Trophoblast cell (in vitro differentiated cells and primary cell): ENCODE measurements around the gene RIN2.
A peak's percentile ranks its signal among the peaks of the same experiment; 100 is the strongest.

Experiments
- DNase-seq, 2 donors: peaks; one replicate each; pipeline ENCODE4 v3.0.0-alpha.2; 2016
- H2AFZ ChIP-seq: 2 replicates; pipeline ENCODE4 v1.6.1; 2013; ENCODE audit warnings: low read length, moderate library complexity, mild to moderate bottlenecking; ENCODE audit not compliant: insufficient read depth, poor library complexity
- H2AK5ac ChIP-seq: 2 replicates; pipeline ENCODE4 v1.6.1; 2013; ENCODE audit warnings: mild to moderate bottlenecking, low read length
- H2BK120ac ChIP-seq: 2 replicates; pipeline ENCODE4 v1.6.1; 2013; ENCODE audit warnings: low read length, mild to moderate bottlenecking, moderate library complexity; ENCODE audit not compliant: insufficient read depth, poor library complexity
- H2BK12ac ChIP-seq: 2 replicates; pipeline ENCODE4 v1.6.1; 2013; ENCODE audit warnings: mild to moderate bottlenecking, low read length, moderate library complexity
- H2BK5ac ChIP-seq: 2 replicates; pipeline ENCODE4 v1.6.1; 2013; ENCODE audit warnings: low read length, low read depth, moderate library complexity, mild to moderate bottlenecking; ENCODE audit not compliant: poor library complexity
- H3K14ac ChIP-seq: 2 replicates; pipeline ENCODE4 v1.6.1; 2013; ENCODE audit warnings: mild to moderate bottlenecking, low read length
- H3K18ac ChIP-seq: 2 replicates; pipeline ENCODE4 v1.6.1; 2013; ENCODE audit warnings: mild to moderate bottlenecking, low read length
- H3K23ac ChIP-seq: 2 replicates; pipeline ENCODE4 v1.6.1; 2013; ENCODE audit warnings: low read length
- H3K27ac ChIP-seq: 2 replicates; pipeline ENCODE4 v1.5.1; 2013; ENCODE audit warnings: low read depth, mild to moderate bottlenecking, inconsistent platforms, low read length, moderate library complexity
- H3K27me3 ChIP-seq: 2 replicates; pipeline ENCODE4 v1.6.1; 2013; ENCODE audit warnings: inconsistent platforms, mild to moderate bottlenecking, low read length, moderate library complexity; ENCODE audit not compliant: insufficient read depth
- H3K36me3 ChIP-seq, 2 experiments: 1 replicate in 1 of 2; 2 replicates in 1 of 2; pipeline ENCODE4 v1.6.1; 2013; ENCODE audit warnings: low read length in 2 of 2, mild to moderate bottlenecking in 2 of 2, moderate library complexity in 1 of 2; ENCODE audit not compliant: insufficient read depth in 2 of 2, control insufficient read depth in 1 of 2
- H3K4ac ChIP-seq: 2 replicates; pipeline ENCODE4 v1.6.1; 2013; ENCODE audit warnings: low read depth, mild to moderate bottlenecking, low read length, moderate library complexity
- H3K4me1 ChIP-seq, 2 experiments: 1 replicate in 1 of 2; 2 replicates in 1 of 2; pipeline ENCODE4 v1.6.1; 2013; ENCODE audit warnings: low read length in 2 of 2, mild to moderate bottlenecking in 2 of 2, moderate library complexity in 1 of 2; ENCODE audit not compliant: insufficient read depth in 2 of 2, control insufficient read depth in 1 of 2
- H3K4me2 ChIP-seq: 2 replicates; pipeline ENCODE4 v1.6.1; 2013; ENCODE audit warnings: inconsistent platforms, mild to moderate bottlenecking, low read length, moderate library complexity
- H3K4me3 ChIP-seq: 2 replicates; pipeline ENCODE4 v1.5.1; 2013; ENCODE audit warnings: mild to moderate bottlenecking, low read depth, low read length, inconsistent platforms
- H3K79me1 ChIP-seq: one replicate; pipeline ENCODE4 v1.6.1; 2013; ENCODE audit warnings: low read length
- H3K79me2 ChIP-seq: 2 replicates; pipeline ENCODE4 v1.6.1; 2013; ENCODE audit warnings: low read length, mild to moderate bottlenecking; ENCODE audit not compliant: control insufficient read depth, insufficient read depth, poor library complexity
- H3K9ac ChIP-seq: 2 replicates; pipeline ENCODE4 v1.6.1; 2013; ENCODE audit warnings: mild to moderate bottlenecking, low read length
- H3K9me3 ChIP-seq: 2 replicates; pipeline ENCODE4 v1.6.1; 2013; ENCODE audit warnings: low read depth, mild to moderate bottlenecking, control low read depth, inconsistent platforms, low read length; ENCODE audit not compliant: insufficient read depth
- H4K12ac ChIP-seq: 2 replicates; pipeline ENCODE4 v1.6.1; 2013; ENCODE audit warnings: low read depth, mild to moderate bottlenecking, low read length, moderate library complexity
- H4K8ac ChIP-seq: 2 replicates; pipeline ENCODE4 v1.6.1; 2013; ENCODE audit warnings: low read depth, mild to moderate bottlenecking, low read length, moderate library complexity
- H4K91ac ChIP-seq: one replicate; pipeline ENCODE4 v1.6.1; 2013; ENCODE audit warnings: low read depth, mild to moderate bottlenecking, low read length, moderate library complexity
- WGBS: extraction: QIAGEN DNeasy Blood & Tissue Kit; methylation state at CpG from one replicate; pipeline ENCODE4 v1.1.7; 2013; ENCODE audit warnings: missing lambda C conversion rate; ENCODE audit not compliant: insufficient read length, insufficient coverage; ENCODE audit errors: extremely low coverage; 5-methylcytosine and 5-hydroxymethylcytosine counted together

Gene RIN2

DNA sequence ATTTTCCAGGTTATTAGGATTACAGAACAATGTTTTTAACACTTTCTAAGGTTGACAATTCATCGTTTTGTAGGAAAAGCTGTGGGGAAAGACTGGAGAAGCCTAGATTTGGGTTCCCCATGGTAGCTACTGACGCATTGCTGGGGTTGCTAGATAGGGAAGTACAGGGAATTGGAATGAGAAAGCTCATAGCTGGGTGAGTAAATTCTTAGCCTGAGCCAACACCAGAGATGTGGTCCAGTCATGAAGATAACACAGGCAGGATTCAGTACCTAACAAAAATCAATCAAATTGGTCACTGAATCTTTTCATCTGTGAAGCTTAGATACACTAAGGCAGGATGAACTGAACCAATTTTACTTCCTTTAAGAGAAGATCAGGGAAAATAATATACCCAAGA lies 35.7 kb downstream of the RIN2 start:
- Histone ChIP-seq H2BK5ac (no peak overlapping the region), H3K79me1 (peaks cover 3% of the 10 kb centered on the region), H3K27me3 (no peaks in the 10 kb centered on the region), H2AK5ac (no peak overlapping the region), H3K9ac (no peak overlapping the region), H3K36me3 (peaks cover 0 to 4% of the 10 kb centered on the region in 2 experiments), H3K4me3 (no peak overlapping the region), H4K8ac (no peak overlapping the region), H3K14ac (no peak overlapping the region), H2AFZ (no peak overlapping the region), H4K12ac (no peak overlapping the region), H4K91ac (no peak overlapping the region), H3K9me3 (no peaks in the 10 kb centered on the region), H2BK12ac (no peak overlapping the region), H3K27ac (no peak overlapping the region), H3K4me2 (no peak overlapping the region), H2BK120ac (no peak overlapping the region), H3K23ac (no peak overlapping the region), H3K18ac (no peak overlapping the region), H3K4ac (no peak overlapping the region), H3K79me2 (no peaks in the 10 kb centered on the region), H3K4me1 (peaks cover 0 to 3% of the 10 kb centered on the region in 2 experiments)
- DNase-seq: no peak
- WGBS: no CpG with 5 or more reads among the region's 2 CpGs

DNA sequence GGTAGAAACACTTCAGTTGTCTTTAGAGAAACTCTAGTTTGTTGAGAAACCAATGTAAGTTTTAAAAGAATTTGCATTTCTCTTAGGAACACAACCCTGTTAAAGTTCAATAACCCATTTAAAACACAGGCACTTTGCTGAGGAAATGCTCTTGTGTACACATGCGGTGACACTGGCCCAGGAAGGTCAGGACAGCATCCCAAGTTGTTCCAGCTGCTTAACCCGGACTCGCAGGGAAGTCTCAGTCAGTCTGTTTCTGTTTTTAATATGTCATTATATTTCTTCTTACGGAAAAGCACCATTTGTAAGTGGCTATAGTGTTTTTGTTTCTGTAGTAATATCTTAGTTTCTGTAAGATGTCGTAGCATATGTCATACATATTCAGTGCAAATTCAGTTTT lies 36.9 kb downstream of the RIN2 start:
- no peak overlapping the region for H2BK5ac ChIP-seq
- no peak overlapping the region for H2BK12ac ChIP-seq
- H4K12ac ChIP-seq: no peak overlapping the region
- H3K9me3 ChIP-seq: no peaks in the 10 kb centered on the region
- H4K91ac ChIP-seq: no peak overlapping the region
- H3K4me2 ChIP-seq: no peak overlapping the region
- H3K4ac ChIP-seq: no peak overlapping the region
- no peak overlapping the region for H4K8ac ChIP-seq
- no peak overlapping the region for H3K14ac ChIP-seq
- no peak overlapping the region for H2BK120ac ChIP-seq
- no peak overlapping the region for H3K27ac ChIP-seq
- H3K4me3 ChIP-seq: no peak overlapping the region
- no peaks in the 10 kb centered on the region for H3K79me2 ChIP-seq
- H3K4me1 ChIP-seq: peaks cover 0 to 3% of the 10 kb centered on the region in 2 experiments
- H3K79me1 ChIP-seq: peaks cover 2% of the 10 kb centered on the region
- H3K36me3 ChIP-seq: peaks cover 0 to 8% of the 10 kb centered on the region in 2 experiments
- no peaks in the 10 kb centered on the region for H3K27me3 ChIP-seq
- H3K23ac ChIP-seq: no peak overlapping the region
- no CpG with 5 or more reads among the region's 5 CpGs for WGBS
- no peak overlapping the region for H3K9ac ChIP-seq
- H2AK5ac ChIP-seq: peak overlapping the region; percentile 63
- no peak overlapping the region for H3K18ac ChIP-seq
- DNase-seq: no peak
- H2AFZ ChIP-seq: no peak overlapping the region

DNA sequence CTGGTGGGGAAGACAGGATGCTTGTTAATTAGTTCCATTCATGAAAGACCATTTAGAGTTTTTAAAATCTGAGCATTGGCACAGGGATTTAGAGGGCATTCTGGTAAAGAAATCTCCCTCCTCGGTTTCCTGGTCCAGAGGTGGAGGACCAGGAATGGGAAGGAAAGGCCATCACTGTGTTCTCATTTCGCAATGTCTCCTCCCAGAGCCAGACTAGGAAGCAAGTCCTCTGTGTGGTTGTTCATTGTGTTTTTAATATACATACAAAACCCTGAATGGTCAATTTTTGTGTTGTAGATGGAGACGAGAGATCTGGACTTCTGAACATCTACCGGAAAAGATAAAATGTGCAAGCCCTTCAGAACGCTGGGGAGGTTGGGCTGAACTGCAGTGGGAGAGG lies 41.3 kb downstream of the RIN2 start:
- Histone ChIP-seq H2AK5ac (no peak overlapping the region), H3K9ac (no peak overlapping the region), H3K79me2 (no peaks in the 10 kb centered on the region), H3K4me1 (peaks cover 0 to 2% of the 10 kb centered on the region in 2 experiments), H3K36me3 (peaks cover 4 to 14% of the 10 kb centered on the region in 2 experiments), H3K27ac (no peak overlapping the region), H2AFZ (no peak overlapping the region), H3K23ac (no peak overlapping the region), H3K18ac (no peak overlapping the region), H3K79me1 (peaks cover 3% of the 10 kb centered on the region), H3K4me2 (no peak overlapping the region), H4K91ac (no peak overlapping the region), H2BK120ac (no peak overlapping the region), H4K8ac (no peak overlapping the region), H4K12ac (no peak overlapping the region), H2BK5ac (no peak overlapping the region), H3K27me3 (no peaks in the 10 kb centered on the region), H2BK12ac (no peak overlapping the region), H3K4me3 (no peak overlapping the region), H3K9me3 (no peaks in the 10 kb centered on the region), H3K14ac (no peak overlapping the region), H3K4ac (no peak overlapping the region)
- WGBS: no CpG with 5 or more reads among the region's 5 CpGs
- no peak for DNase-seq

DNA sequence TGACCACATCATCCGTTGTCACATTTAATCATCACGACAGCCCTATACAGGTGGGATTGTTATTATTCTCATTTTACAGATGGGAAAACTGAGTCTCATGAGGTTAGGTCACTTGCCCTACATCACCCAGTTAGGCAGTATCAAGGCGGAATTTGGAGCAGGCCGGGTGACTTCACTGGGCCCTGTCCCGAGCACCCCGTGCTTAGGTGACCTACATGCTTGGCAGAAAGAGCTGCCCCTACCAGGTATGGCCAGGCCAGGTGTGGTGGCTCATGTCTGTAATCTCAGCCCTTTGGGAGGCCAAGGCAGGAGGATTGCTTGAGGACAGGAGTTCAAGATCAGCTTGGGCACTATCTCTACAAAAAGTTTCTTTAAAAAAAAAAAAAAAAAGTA lies 44.0 kb downstream of the RIN2 start:
- Histone ChIP-seq H3K79me1 (peaks cover 3% of the 10 kb centered on the region), H3K4me3 (no peak overlapping the region), H2BK120ac (no peak overlapping the region), H3K79me2 (no peaks in the 10 kb centered on the region), H3K36me3 (peaks cover 4 to 17% of the 10 kb centered on the region in 2 experiments), H3K4me1 (peaks cover 0 to 2% of the 10 kb centered on the region in 2 experiments), H3K9me3 (no peaks in the 10 kb centered on the region), H3K4ac (no peak overlapping the region), H3K4me2 (no peak overlapping the region), H3K23ac (peak overlapping the region; percentile 40), H4K8ac (no peak overlapping the region), H4K12ac (no peak overlapping the region), H2BK12ac (no peak overlapping the region), H2BK5ac (no peak overlapping the region), H4K91ac (no peak overlapping the region), H3K14ac (peak overlapping the region; percentile 2), H3K9ac (no peak overlapping the region), H2AFZ (no peak overlapping the region), H2AK5ac (no peak overlapping the region), H3K27ac (no peak overlapping the region), H3K18ac (no peak overlapping the region), H3K27me3 (no peaks in the 10 kb centered on the region)
- DNase-seq: no peak
- WGBS: no CpG with 5 or more reads among the region's 6 CpGs
